Peyer's patch (tissue), 4 donors: ENCODE data around the gene STK17A. TPM values are rescaled to one million over a fixed set of nuclear protein-coding genes. Genes with fewer than 3 reads are reported as not detected.

Source experiments
- DNase-seq, 3 donors: peaks; one replicate each; pipeline ENCODE4 v3.0.0-alpha.2; 2017 to 2019
- H3K27ac ChIP-seq, 4 donors: fragments of 200-600 bp; sonication (generic); one replicate each; pipeline ENCODE4 v1.5.1; 2016 to 2019
- H3K27me3 ChIP-seq, 2 donors: fragments of 200-600 bp; sonication (generic); one replicate each; pipeline ENCODE4 v1.5.1; 2019
- H3K36me3 ChIP-seq, 3 donors: fragments of 200-600 bp; sonication (generic); one replicate each; pipeline ENCODE4 v1.5.1; 2016 to 2019
- H3K4me1 ChIP-seq, 4 donors: fragments of 200-600 bp; sonication (generic); one replicate each; pipeline ENCODE4 v1.5.1; 2016 to 2019
- H3K4me3 ChIP-seq, 4 donors: fragments of 200-600 bp; sonication (generic); 1 replicate in 3 of 4; 2 replicates in 1 of 4; pipeline ENCODE4 v1.5.1; 2016 to 2019; ENCODE audit warnings: mild to moderate bottlenecking in 1 of 4
- H3K9me3 ChIP-seq, 4 donors: fragments of 200-600 bp; sonication (generic); one replicate each; pipeline ENCODE4 v1.5.1; 2016 to 2019; ENCODE audit warnings: mild to moderate bottlenecking in 1 of 4
- POLR2A ChIP-seq, 2 donors: fragments of 450-650 bp; IDR thresholded peaks; one replicate each; pipeline ENCODE4 v1.5.1; 2017; ENCODE audit warnings: antibody characterized with exemption in 2 of 2, mild to moderate bottlenecking in 2 of 2, moderate library complexity in 2 of 2
- total RNA-seq, 4 donors: library from RNA; depleted of rRNA; stranded (reverse); fragments of >200 nt; gene quantifications; one replicate each; pipeline ENCODE4 v1.1.0, GENCODE V29; 2016
- TF ChIP-seq, protein P1 (sequence below), 6 experiments: fragments of 450-650 bp in 4 of 6; fragments of 200-600 bp in 2 of 6; sonication (generic) in 1 of 6; IDR thresholded peaks; one replicate each; pipeline ENCODE4 v1.5.1; 2017 to 2019; ENCODE audit warnings: antibody characterized with exemption in 6 of 6, mild to moderate bottlenecking in 3 of 6, moderate library complexity in 1 of 6

STK17A gene
- total RNA-seq, 4 donors from 2014 or later: 16.0 to 66.8 (median 17.7) TPM

DNA sequence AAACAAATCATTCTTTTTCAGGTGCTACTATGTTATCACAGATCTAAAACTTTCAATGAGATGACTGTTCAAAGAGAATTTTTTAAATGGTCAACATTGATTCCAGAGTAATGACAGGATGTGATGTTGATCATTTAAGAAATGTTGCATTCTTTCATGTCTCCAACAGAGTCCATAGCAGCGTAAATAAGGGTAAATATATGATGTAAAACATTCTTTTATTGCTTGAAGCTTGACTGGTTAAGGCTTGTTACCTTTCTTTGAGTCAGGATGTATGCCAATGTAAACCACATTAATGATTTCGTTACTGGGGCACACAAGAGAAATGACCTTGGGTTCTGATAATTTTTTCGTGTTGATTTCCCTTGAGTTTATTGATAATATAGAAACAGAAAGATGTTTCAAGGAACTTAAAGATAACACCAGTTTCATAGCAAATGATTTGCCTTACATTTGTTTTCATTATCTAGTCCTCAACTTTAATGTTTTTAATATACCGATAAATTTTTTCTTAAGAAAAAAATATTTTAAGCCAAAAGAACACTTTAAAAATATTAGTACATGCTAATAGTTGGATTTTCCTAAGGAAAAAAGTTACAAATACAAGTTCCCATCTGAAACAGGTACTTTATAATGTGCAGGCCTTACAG, 3.5 kb downstream of the STK17A start:
- TF ChIP-seq, protein P1, sequence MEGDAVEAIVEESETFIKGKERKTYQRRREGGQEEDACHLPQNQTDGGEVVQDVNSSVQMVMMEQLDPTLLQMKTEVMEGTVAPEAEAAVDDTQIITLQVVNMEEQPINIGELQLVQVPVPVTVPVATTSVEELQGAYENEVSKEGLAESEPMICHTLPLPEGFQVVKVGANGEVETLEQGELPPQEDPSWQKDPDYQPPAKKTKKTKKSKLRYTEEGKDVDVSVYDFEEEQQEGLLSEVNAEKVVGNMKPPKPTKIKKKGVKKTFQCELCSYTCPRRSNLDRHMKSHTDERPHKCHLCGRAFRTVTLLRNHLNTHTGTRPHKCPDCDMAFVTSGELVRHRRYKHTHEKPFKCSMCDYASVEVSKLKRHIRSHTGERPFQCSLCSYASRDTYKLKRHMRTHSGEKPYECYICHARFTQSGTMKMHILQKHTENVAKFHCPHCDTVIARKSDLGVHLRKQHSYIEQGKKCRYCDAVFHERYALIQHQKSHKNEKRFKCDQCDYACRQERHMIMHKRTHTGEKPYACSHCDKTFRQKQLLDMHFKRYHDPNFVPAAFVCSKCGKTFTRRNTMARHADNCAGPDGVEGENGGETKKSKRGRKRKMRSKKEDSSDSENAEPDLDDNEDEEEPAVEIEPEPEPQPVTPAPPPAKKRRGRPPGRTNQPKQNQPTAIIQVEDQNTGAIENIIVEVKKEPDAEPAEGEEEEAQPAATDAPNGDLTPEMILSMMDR (IDR thresholded peaks at IDR 0.05): no peak
- no peak for TF ChIP-seq POLR2A (IDR thresholded peaks at IDR 0.05)
- Histone ChIP-seq H3K9me3 (no peaks in the 10 kb centered on the region), H3K27me3 (no peaks in the 10 kb centered on the region), H3K4me1 (peaks cover 0 to 47% (median 13%) of the 10 kb centered on the region in 4 donors), H3K27ac (peak overlapping the region; percentile 22 to 98 (median 95)), H3K4me3 (peak overlapping the region in 3 of 4 donors; percentile 73 to 95 (median 89)), H3K36me3 (no peaks in the 10 kb centered on the region)
- DNase-seq: no peak

DNA sequence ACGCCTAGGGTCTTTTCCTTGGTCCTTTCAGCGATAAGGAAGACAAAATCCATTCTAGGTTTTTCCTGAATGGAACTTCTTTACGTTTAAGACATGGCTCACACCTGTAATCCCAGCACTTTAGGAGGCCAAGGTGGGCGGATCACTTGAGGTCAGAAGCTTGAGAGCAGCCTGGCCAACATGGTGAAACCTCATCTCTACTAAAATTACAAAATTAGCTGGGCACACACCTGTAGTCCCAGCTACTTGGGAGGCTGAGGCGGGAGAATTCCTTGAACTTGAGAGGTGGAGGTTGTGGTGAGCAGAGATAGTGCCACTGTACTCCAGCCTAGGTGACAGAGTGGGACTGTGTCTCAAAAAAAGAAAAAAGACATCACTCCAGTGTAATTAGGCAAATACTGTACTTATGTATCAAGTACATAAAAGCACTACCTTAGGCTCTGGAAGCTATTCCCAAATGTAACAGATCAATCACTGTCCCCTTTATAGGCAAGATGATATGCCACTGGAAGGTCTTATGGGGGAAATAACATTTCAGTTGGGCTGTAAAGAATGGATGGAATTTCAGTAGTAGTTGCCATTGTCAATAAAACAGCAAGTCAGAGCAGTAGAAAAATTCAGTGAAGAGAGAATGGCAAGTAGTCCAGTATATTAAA, 5.7 kb downstream of the STK17A start:
- H3K4me3 ChIP-seq: no peak overlapping the region
- peak overlapping the region in 3 of 4 donors; percentile 18 to 40 (median 22) for H3K27ac ChIP-seq
- peaks cover 0 to 56% (median 14%) of the 10 kb centered on the region in 4 donors for H3K4me1 ChIP-seq
- no peaks in the 10 kb centered on the region for H3K36me3 ChIP-seq
- H3K27me3 ChIP-seq: no peaks in the 10 kb centered on the region
- TF ChIP-seq POLR2A (IDR thresholded peaks at IDR 0.05): no peak
- TF ChIP-seq, protein P1 (IDR thresholded peaks at IDR 0.05): no peak
- no peak for DNase-seq
- H3K9me3 ChIP-seq: no peaks in the 10 kb centered on the region

DNA sequence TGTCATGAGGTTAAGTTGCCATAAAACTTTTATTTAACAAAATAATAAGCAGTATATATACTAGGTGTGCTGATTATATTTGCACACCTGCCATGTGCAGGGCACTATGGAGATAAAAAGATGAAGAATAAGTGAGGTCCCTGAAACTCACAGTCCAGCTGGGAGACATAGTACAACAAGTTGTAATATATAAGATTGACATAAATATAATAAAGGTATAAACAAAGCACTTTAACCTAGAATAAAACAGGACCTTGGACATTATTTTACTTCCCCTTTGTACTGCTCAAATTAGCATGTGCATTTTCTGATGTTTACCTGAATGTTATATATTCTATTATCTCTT, 6.2 kb downstream of the STK17A start:
- no peak for DNase-seq
- TF ChIP-seq, protein P1 (IDR thresholded peaks at IDR 0.05): no peak
- no peak for TF ChIP-seq POLR2A (IDR thresholded peaks at IDR 0.05)
- Histone ChIP-seq H3K27me3 (no peaks in the 10 kb centered on the region), H3K27ac (peak overlapping the region in 3 of 4 donors; percentile 22 to 40 (median 25)), H3K4me3 (no peak overlapping the region), H3K9me3 (no peaks in the 10 kb centered on the region), H3K36me3 (no peaks in the 10 kb centered on the region), H3K4me1 (peaks cover 0 to 56% (median 14%) of the 10 kb centered on the region in 4 donors)

DNA sequence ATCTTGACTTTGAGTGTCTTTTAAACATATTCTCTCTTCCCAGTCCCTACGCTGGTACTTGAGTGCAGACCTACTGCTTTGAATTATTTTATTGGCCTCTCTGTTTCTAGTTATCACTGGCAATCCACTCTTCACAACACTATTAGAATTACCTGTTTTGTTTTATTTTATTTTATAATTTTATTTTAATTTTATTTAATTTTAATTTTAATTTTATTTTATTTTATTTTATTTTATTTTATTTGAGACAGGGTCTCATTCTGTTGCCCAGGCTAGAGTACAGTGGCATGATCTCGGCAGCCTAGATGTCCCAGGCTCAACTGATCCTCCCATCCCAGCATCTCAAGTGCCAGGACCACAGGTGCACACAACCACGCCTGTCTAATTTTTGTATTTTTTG, 6.8 kb downstream of the STK17A start:
- Histone ChIP-seq H3K4me3 (no peak overlapping the region), H3K36me3 (no peaks in the 10 kb centered on the region), H3K4me1 (peaks cover 0 to 50% (median 14%) of the 10 kb centered on the region in 4 donors), H3K27me3 (no peaks in the 10 kb centered on the region), H3K27ac (peak overlapping the region in 3 of 4 donors; percentile 20 to 40 (median 25)), H3K9me3 (no peaks in the 10 kb centered on the region)
- no peak for DNase-seq
- no peak for TF ChIP-seq POLR2A (IDR thresholded peaks at IDR 0.05)
- TF ChIP-seq, protein P1 (IDR thresholded peaks at IDR 0.05): no peak

DNA sequence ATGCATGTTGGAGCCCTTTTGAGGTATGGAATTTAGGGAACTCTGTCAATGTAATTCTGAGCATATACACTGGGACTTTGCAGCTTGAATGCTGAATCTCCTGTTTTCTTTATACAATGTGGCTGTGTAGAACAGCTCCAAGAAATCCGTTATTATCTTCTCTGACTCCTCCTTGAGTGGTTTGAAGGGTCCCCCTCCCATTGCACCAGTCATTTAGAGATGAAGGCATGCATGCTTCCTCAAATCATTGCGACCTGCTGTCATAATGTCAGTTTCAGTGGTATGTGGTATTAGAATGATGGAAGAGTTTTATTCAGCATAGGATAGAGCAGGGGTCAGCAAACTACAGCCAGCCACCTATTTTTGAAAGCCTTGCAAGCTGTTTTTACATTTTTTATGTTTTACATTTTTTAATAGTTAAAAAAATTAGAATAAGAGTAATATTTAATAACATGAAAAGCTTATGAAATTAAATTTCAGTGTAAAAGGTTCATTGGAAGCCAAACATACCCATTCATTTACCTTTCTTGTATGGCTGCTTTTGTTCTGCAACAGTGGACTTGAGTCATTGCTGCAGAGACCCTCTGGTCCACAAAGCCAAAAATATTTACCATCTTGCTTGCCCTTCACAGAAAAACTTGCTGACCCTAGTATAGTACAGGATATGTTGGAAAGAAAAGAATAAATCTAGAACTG, 8.1 kb downstream of the STK17A start:
- Histone ChIP-seq H3K27me3 (no peaks in the 10 kb centered on the region), H3K4me3 (no peak overlapping the region), H3K27ac (peak overlapping the region in 2 of 4 donors; percentile 3 to 31), H3K36me3 (no peaks in the 10 kb centered on the region), H3K9me3 (no peaks in the 10 kb centered on the region), H3K4me1 (peaks cover 0 to 37% (median 14%) of the 10 kb centered on the region in 4 donors)
- no peak for DNase-seq
- TF ChIP-seq, protein P1 (IDR thresholded peaks at IDR 0.05): no peak
- TF ChIP-seq POLR2A (IDR thresholded peaks at IDR 0.05): no peak
